SK-N-MC (cell line): ENCODE measurements around the gene PHOSPHO1.

Experiments
- EZH2 ChIP-seq: fragments of 200-600 bp; sonication (generic); IDR thresholded peaks from one replicate; pipeline ENCODE4 v1.6.1; 2017; ENCODE audit warnings: antibody characterized with exemption
- FOXP2 ChIP-seq: optimal IDR thresholded peaks from 2 replicates; pipeline ENCODE3; 2011; ENCODE audit warnings: mild to moderate bottlenecking, moderate library complexity; ENCODE audit not compliant: insufficient read depth; ENCODE audit errors: extremely low read length, control extremely low read depth
- POLR2AphosphoS5 ChIP-seq: IDR thresholded peaks from 2 replicates; pipeline ENCODE4 v1.6.1; 2012; ENCODE audit warnings: mild to moderate bottlenecking, low read depth, low read length, borderline replicate concordance

DNA sequence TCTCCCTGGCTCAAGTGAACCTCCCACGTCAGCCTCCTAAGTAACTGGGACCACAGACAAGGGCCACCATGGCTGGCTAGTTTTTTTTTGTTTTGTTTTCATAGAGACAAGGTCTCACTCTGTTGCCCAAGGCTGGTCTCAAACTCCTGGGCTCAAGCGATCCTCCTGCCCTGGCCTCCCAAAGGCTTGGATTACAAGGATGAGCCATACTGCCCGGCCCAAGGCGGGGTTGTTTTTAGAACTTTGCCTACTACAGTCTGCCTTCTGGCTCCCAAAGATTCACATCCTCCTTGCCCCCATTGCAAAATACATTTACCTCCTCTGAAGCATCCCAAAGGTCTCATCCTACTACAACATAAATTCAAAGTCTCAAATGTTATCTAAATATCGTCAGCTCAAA, 49.5 kb upstream of the PHOSPHO1 start:
- no peak for TF ChIP-seq POLR2AphosphoS5
- TF ChIP-seq EZH2 = no peak
- TF ChIP-seq FOXP2 = no peak
